H1 (cell line): Measurements from ENCODE around the gene DNAJB12. TPM values are rescaled to one million over a fixed set of nuclear protein-coding genes. Genes with fewer than 3 reads are reported as not detected.

ENCODE experiments used
- ASH2L ChIP-seq: fragments of 200-600, 300-600 bp; sonication (generic); IDR thresholded peaks from one replicate; pipeline ENCODE4 v1.7.1; 2017; ENCODE audit warnings: low read length
- BACH1 ChIP-seq: IDR thresholded peaks from 2 replicates; pipeline ENCODE4 v1.6.1; 2012; ENCODE audit warnings: low read length, improper control_type of control experiment
- BCL11A ChIP-seq, 2 experiments: IDR thresholded peaks; one replicate each; pipeline ENCODE4 v1.6.1; 2011; ENCODE audit warnings: low read depth in 2 of 2, low read length in 2 of 2, mild to moderate bottlenecking in 2 of 2
- CBX5 ChIP-seq: fragments of 300-800, 300-1000 bp; sonication (generic); IDR thresholded peaks from 2 replicates; pipeline ENCODE4 v1.7.1; 2016; ENCODE audit warnings: antibody characterized with exemption, low read length, low read depth
- CHD1 ChIP-seq: IDR thresholded peaks from 2 replicates; pipeline ENCODE4 v1.6.1; 2012; ENCODE audit warnings: low read depth, low read length, improper control_type of control experiment
- E2F6 ChIP-seq: IDR thresholded peaks from 2 replicates; pipeline ENCODE4 v1.6.1; 2012; ENCODE audit warnings: inconsistent platforms
- HDAC2 ChIP-seq, 2 experiments: fragments of 300-600 bp in 1 of 2; sonication (generic) in 1 of 2; IDR thresholded peaks; 2 replicates each; pipeline ENCODE4 v1.6.1; 2011 to 2012; ENCODE audit warnings: low read depth in 2 of 2, low read length in 2 of 2, mild to moderate bottlenecking in 2 of 2, moderate library complexity in 2 of 2, borderline replicate concordance in 1 of 2, inconsistent platforms in 1 of 2
- KDM5A ChIP-seq: fragments of 200-600 bp; IDR thresholded peaks from 2 replicates; pipeline ENCODE4 v1.7.1; 2012; ENCODE audit warnings: mild to moderate bottlenecking, low read length, inconsistent platforms, mixed read lengths
- MAX ChIP-seq: IDR thresholded peaks from 2 replicates; pipeline ENCODE4 v1.6.1; 2012; ENCODE audit warnings: inconsistent platforms
- POLR2A ChIP-seq, 2 experiments: IDR thresholded peaks; 1 replicate in 1 of 2; 2 replicates in 1 of 2; pipeline ENCODE4 v1.6.1; 2011; ENCODE audit warnings: low read depth in 2 of 2, low read length in 2 of 2, mild to moderate bottlenecking in 2 of 2; ENCODE audit errors: control extremely low read depth in 1 of 2
- POLR2AphosphoS5 ChIP-seq: IDR thresholded peaks from 2 replicates; pipeline ENCODE4 v1.6.1; 2011; ENCODE audit warnings: low read depth, low read length
- RNF2 ChIP-seq: fragments of 200-900, 300-1000 bp; sonication (generic); IDR thresholded peaks from 2 replicates; pipeline ENCODE4 v1.7.1; 2016; ENCODE audit warnings: borderline replicate concordance, low read depth, mild to moderate bottlenecking, antibody characterized with exemption, low read length; ENCODE audit not compliant: poor library complexity, severe bottlenecking; ENCODE audit errors: missing control alignments
- SIRT6 ChIP-seq: IDR thresholded peaks from one replicate; pipeline ENCODE4 v1.7.1; 2012; ENCODE audit warnings: low read length, inconsistent platforms
- SP1 ChIP-seq: IDR thresholded peaks from 2 replicates; pipeline ENCODE4 v1.6.1; 2011; ENCODE audit warnings: low read depth, low read length
- TBP ChIP-seq: IDR thresholded peaks from 2 replicates; pipeline ENCODE4 v1.6.1; 2011; ENCODE audit warnings: low read depth, low read length, improper control_type of control experiment
- USF2 ChIP-seq: IDR thresholded peaks from 2 replicates; pipeline ENCODE4 v1.6.1; 2011; ENCODE audit warnings: low read length, improper control_type of control experiment
- YY1 ChIP-seq: IDR thresholded peaks from 2 replicates; pipeline ENCODE4 v1.6.1; 2011; ENCODE audit warnings: low read depth, mild to moderate bottlenecking, low read length
- ZNF274 ChIP-seq: IDR thresholded peaks from 2 replicates; pipeline ENCODE4 v1.7.0; 2012; ENCODE audit warnings: low read length, borderline replicate concordance; ENCODE audit errors: extremely low read depth
- polyA plus RNA-seq, 7 experiments: library from polyadenylated mRNA; depleted of rRNA in 3 of 7; stranded (reverse) in 5 of 7; unstranded in 2 of 7; fragments of >200 nt in 5 of 7; fragments of 200-250 nt in 2 of 7; gene quantifications; 1 replicate in 5 of 7; 2 replicates in 1 of 7; 4 replicates in 1 of 7; pipeline versions ENCODE4 v1.2.1 to v1.2.3, GENCODE V29; 2011 to 2013; ENCODE audit warnings: missing spikeins in 2 of 7, mixed read lengths in 2 of 7
- total RNA-seq: library from RNA; stranded (reverse); fragmentation: NEBNext Ultra II Directional; extraction: Animal tissue kit (Norgen Biotek cat#: 25700); gene quantifications from 2 replicates; pipeline ENCODE4 v1.2.1, GENCODE V29; 2021

Gene DNAJB12
- total and polyA plus RNA-seq, 2 of the 8 experiments (the other 6 are each of a cell fraction or from before 2014, with no cell fraction given): 10.8 to 20.5 TPM

GRCh38 chr10:72297805-72298591, 56.7 kb downstream of the DNAJB12 start (continued):
- peak in 1 of 2 experiments; percentile 30; a peak in 2 of 4 replicates for TF ChIP-seq HDAC2 (IDR thresholded peaks at IDR 0.05; ENCODE audit: borderline replicate concordance in 1 of 2, low read depth in 2 of 2, low read length in 2 of 2)
- no peak for TF ChIP-seq CBX5
- peak; percentile 57 for TF ChIP-seq TBP
- TF ChIP-seq KDM5A: no peak
- peak; percentile 92 for TF ChIP-seq SP1
- no peak for TF ChIP-seq SIRT6
- no peak for TF ChIP-seq YY1
- no peak for TF ChIP-seq RNF2
- TF ChIP-seq BACH1: 0 out of 2 replicates have a peak, but pooled peaks have one; percentile 8
- no peak for TF ChIP-seq CHD1
- TF ChIP-seq E2F6: no peak; the same call in 1 of the 2 replicates
- TF ChIP-seq BCL11A (IDR thresholded peaks at IDR 0.05; ENCODE audit: low read depth in 2 of 2, low read length in 2 of 2): no peak
- no peak for TF ChIP-seq ZNF274
- peak; percentile 89 for TF ChIP-seq ASH2L
- 0 out of 2 replicates have a peak, but pooled peaks have one; percentile 28 for TF ChIP-seq POLR2AphosphoS5
- no peak for TF ChIP-seq USF2
- TF ChIP-seq MAX: peak; percentile 74
- TF ChIP-seq POLR2A (IDR thresholded peaks at IDR 0.05; ENCODE audit: control extremely low read depth in 1 of 2, low read depth in 2 of 2, low read length in 2 of 2): peak in 1 of 2 experiments; percentile 13; a peak in 1 of 3 replicates
